Left forelimb (tissue), 1 donor: ENCODE measurements around the gene PAK6.

Experiments
- DNase-seq: peaks from one replicate; pipeline ENCODE4 v3.0.0-alpha.2; 2018; ENCODE audit warnings: low spot score

PAK6 gene

DNA sequence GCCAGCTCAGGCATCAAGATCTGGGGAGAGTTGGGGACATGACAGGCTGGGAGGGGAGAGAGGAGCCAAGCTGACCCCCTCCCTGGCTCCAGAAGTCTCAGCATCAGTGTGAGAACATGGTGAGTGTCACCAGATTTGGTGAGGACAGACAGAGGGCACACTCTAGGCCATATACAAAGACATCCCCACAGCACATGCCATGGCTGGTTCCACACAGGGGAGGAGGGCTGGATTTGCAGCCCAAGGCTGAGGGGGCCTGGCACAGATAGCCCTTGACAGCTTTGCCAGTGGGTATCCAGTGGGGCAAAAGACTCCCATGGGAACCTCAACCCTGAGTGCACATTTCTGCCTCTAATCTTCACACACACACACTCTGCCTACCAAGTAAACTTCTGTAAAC, 54.1 kb downstream of the PAK6 start:
- DNase-seq, result no peak

DNA sequence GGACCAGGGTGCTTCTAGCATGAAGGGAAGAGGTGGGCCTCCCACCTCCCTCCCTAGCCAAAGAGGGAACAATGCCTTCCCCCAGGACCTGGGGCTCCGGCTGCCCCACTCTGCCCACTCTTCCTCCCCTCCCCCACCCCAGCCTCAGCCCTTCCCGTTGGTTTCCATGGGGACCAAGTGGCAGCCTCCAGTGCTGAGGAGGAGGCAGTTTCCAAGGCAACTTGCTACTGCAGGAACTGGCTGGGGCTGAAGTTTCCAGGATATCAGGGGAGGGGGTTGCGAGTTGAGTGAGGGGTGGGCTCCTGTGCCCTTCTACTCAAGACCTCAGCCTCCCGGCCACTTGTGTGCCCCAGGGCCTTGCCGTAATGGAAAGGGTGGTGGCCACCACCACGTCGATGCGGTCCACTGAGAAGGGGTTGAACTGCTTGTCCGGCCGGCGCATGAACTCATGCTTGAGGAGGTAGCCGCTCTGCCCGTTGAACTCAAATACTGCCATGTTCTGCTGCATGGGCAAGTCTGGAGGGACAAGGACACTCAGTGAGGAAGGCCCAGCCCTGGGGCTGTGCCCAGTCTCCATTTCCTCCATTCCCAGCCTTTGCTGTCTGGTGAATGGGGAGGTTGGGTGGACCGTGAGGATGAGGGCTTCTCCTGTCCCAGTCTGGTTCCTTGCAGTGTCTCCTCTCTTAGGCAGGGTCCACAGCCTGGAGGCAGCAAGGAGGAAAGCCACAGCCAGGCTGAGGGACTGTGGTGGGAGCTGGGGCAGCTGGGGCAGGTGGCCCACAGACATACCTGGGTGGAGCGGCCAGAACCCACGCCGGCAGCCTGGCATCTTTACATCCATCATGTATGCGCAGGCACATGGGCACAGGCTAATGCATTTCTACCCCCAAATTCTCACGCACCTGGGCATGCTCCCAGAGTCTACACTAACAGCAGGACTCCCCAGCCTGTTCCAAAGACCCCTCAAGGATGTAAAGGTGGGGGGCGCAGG, 55.3 kb downstream of the PAK6 start:
- DNase-seq, result no peak

DNA sequence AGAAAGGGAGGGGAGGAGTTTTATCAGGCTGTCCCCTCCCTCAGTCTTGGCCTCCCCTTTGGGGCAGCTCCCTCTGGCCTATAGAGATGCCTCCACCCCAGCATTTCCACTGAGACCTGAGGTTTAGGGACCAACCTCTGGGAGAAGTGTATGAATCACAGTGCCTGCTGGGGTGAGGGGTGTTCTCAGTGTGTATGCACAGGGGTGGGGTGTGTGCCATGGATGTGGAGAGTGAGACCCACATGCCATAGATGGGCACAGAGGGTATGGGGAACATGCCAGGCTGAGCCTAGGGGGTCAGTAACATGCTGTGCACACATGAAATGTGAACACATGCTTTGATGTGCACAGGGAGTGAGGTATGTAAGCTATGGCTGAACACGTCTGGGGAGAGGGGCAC, 56.4 kb downstream of the PAK6 start:
- no peak for DNase-seq

DNA sequence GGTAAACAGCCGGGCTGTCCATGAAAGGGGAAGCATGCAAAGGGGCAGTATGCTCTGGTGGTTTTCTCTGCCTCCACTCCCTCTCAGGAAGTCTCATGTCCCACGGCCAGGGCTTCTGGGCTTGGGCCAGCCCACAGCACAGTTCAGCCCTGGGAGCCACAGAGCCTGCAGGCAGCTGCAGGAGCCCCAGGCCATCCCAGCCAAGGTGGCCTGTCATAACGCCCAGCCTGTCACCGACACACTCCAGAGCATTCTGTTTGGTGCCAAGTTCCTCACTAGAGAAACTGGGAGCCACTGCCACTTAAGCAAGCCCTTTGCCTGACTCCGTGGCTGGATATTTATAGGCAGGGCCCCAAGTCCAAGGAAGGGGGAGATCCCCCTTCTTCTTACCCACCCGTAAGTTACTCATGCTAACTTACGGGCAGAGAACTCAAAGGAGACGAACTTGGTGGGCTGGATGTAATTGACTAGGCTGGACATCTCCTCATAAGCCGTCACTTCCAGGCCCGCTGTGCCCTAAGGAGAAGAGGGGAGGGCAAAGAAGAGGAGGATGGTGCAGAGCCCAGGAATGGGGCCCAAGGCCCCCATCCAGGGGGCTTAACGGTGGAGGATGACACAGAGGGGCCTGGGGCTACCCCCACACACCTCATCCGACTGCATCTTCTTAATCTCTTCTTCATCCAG, 57.2 kb downstream of the PAK6 start:
- DNase-seq, result no peak

DNA sequence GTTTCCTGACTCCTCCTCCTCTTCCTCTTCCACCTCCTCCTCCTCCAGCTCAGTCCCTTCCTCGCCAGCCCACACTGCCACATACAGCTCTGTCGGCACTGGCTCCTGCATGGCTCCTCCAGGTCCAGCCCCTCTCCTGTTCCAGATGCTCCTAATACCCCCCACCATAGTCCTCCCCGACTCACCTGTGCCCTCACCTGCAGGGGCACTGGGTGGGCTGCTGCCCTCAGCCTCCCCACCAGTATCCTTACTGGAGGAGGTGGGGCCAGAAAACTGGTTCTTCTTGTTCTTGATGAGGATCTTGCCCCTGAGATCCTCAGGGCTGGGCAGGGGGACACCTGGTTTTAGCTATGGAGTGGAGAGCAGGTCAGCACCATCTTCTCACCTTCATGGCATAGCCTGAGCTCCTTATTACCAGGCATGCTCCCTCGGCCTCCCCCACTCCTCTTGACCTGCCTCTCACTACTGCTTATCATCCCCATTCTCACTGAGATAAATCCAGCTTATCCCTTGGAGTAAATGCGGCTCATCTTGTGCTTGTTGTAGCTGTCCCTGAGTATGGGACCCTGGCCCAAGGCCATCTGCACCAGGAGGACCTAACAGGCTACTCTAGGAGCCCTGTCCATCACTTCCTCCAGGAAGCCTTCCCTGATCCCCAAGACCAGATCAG, 57.8 kb downstream of the PAK6 start:
- DNase-seq, result no peak

DNA sequence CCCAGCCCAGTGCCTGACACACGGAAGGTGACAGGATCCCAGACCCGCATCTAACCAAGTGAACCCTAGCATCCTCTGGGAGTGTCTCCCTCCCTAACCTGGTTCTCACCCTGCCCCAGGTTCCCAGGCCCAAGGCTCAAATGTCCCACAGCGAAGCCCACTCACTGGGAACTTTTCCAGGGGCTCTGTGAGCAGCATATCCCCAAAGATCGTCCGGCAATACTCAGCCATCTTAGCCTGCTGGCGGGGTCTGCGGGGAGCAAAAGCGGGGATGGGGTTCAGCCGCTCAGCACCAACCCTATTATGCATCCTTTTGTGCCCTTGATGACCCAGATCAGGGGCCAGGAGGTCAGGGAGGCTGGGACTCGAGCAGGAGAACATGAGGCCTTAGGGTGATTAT, 58.5 kb downstream of the PAK6 start:
- DNase-seq, result no peak

DNA sequence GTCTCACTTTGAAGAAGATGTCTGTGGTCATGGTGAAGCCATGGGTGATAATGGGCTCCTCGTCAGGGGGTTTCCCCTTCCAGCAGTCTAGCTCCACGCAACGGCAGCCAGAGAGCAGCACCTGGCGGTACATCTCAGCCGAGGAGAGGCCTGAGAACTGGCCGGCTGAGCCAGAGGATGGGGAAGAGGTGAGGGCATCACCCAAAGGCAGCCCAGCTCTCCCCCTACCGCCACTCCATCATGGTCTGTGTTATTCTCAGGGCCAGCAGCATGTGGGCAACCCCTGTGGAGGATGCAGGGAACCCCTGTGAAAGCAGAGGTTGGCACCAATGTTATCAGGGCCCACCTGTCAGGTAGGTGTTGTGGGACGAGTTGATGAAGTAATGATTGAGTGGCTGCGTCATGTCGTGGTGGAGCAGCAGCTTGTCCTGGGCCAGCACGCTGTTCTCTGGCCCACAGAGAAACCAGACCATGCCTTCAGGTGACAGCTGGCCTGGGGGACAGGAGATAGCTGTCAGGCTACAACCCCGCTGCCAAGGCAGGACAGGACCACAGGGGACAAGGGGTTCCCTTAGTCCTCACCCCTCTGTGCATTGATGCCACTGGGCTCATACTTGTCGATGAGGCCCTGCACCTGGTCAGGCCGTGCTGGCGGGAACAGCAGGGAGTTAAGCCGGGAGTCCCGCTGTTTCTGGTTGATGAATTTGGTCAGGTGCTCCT, 59.5 kb downstream of the PAK6 start:
- DNase-seq, result no peak

DNA sequence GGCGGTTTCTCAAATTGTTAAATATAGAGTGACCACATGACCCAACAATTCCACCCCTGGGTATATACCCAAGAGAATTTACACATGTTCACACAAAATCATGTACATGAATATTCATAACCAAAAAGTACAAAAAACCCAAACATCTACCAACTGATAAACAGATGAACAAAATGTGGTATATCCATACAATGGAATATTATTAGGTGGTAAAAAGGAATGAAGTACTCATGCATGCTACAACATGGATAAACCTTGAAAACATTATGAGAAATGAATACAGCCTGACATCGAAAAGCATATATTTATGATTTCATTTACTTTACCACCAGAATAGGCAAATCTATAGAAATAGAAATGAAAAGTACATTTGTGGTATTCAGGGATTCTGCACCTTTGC, 61.5 kb downstream of the PAK6 start:
- no peak for DNase-seq

DNA sequence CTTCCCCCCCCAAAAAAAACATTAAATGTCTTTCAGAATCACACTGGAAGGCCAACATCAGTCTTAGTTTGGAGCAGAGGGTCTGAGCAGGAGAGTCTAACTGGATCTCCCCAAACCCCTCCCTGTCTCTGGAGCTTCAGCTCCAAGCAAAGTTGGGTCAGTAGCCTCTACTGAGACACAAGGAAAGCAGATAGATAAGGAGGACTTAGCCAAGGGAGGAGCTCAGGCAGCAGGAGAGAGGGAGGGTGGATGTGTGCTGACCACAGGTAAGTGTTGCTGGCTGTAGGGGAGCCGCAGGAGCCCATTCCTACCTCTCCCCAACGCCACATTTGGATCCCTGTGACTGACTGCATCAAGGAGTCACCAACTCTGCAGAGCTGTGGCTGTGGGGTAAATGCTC, 61.9 kb downstream of the PAK6 start:
- DNase-seq, result no peak

DNA sequence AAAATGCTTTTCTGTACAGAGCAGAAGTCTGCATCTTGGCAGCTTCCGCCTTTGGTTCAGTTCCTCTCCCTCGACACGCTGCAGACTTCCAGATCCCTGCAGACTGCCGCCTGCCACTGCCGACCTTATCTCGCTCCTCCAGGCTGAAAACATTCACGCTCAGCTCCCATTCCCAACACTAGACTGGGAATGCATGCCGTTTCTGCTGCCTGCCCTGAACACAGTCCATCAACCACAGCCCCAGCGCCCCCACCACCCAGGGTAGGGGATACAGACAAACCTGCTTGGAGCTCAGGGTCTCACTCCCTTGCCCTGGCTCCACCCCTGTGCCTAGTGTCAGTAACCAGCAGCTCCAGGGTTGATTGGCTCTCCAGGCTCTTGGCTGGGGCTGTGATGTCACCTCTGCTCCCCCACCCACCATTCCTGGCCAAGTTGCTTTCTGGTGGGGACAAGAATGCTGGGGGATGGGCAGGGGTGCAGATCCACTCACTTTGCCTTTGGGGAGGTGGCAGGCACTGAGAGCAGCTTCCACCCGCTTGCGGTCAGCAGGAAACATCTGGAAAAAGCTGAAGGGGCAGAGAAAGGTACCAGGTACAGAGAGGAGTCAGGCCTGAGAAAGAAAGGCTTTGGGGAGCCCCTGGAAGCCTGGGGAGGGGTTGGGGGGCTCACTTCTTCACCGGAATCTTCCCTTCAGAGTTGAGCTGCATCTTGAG, 62.8 kb downstream of the PAK6 start:
- DNase-seq, result no peak

DNA sequence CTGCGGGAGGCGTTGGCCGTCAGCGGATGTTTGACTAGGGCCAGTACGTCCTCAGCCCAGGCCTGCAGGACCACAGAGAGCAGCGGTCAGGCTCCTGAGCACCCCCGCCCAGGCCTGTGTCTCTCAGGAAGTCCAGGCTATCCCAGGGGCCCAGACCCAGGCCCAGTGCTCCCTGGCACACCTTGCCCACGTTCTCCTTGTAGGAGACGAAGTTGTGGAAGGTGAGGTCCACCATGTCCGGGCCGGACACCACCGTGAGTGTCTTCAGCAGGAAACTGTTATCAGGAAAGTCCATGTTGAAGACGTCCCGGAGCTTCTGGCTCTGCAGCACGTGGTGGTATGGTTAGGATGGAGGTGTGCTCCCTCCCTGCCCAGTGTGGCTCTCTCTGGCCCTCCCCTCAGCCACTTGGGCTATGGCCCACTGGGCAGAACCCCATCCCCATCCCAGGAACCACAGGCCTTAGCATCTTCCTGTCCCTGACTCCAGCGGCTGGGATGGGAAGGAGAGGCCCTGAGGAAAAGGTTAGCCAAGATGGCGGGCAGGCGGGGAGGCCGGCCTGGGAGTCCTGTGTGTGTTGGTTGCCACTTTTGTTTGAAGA, 63.5 kb downstream of the PAK6 start:
- DNase-seq, result no peak

DNA sequence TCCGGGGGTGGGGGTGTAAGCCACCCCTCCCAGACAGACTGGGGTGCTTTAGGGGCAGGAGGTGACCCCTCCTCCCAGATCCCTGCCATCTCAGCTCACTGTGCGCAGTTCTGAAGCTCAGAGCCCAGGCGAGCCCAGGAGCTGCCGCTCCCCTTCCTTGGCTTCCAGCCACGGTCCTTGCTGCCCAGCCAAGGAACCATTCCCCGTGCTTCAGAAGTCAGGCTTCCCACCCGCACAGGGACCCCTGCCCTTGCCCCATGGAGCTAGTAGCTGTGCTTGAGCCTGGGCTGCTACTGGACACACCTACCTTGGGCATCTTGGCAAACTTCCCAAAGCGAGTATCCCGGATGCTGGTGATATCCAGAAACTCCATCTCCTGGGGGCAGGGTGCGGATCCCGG, 64.1 kb downstream of the PAK6 start:
- DNase-seq, result no peak

DNA sequence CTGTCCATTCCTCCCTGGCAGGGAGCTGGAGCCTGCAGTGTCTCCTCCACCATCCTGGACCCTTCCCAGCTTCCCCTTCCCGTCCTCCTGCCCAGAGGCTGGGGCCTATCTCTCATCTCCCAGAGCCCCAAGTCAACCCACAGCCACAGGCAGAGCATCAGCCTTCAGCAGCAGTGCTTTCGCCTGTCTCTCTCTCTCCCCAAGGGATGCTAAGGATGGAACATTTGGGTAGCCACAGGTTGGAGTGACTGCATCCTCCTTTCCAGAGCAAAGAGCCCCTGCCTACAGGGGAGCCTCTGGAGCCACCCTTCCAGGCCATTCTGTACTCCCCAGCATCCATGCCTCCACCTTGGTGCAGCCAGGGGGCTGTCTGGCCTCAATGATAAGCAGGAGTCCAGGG, 64.7 kb downstream of the PAK6 start:
- DNase-seq, result no peak

DNA sequence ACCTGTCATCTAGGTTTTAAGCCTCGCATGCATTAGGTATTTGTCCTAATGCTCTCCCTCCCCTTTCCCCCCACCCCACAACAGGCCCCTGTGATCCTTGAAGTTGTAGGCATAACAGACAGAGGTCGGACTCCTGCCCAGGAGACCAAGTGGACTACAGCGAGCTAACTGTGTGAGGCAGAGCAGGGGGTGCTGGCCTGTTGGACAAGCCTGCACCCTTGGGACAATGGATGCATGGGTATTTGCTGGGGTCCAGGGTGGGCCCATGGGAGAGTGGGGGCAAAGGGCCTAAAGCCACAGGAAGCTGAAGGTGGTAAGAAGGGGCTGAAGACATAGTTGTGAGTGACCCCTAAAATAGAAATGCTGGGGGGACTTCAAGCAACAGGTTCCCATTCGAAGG, 66.4 kb downstream of the PAK6 start:
- no peak for DNase-seq

DNA sequence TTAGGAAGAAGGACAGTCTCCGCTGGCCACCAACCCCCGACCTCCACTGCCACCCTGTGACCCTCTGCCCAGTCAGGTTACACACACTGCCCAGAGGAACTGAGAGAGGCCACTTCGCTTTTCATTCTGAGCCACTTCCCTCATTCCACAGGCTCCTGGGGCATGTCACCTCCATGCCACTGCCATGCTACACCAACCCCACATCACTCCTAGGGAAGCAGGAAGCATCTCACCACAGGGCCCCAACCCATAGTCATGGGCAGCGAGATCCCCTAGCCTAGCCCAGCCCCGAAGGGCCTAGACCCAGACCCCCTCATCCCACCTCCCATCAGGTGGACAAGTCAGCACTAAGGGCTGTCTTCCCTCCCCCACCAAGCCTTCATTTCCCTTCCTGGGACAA, 67.5 kb downstream of the PAK6 start:
- DNase-seq, result no peak

DNA sequence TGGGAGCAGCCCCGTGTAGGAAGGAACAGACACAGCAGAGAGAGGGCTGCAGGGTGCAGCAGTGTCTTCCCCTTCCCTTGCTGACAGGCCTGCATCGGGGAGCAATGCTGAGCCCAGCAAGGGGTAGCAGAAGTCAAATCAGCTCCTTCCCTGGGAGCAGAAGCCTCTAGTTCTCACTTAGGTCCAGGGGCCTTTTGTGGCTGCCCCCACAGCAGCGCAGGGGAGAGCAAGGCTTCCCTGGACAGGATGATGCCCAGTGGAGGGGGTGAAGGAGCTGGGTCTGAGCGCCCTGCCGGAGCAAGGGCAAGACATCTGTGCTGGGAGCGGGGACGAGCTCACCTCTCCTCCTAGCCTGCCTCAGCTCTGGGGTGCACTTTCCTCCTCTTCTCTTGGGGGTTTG, 68.0 kb downstream of the PAK6 start:
- DNase-seq, result no peak

DNA sequence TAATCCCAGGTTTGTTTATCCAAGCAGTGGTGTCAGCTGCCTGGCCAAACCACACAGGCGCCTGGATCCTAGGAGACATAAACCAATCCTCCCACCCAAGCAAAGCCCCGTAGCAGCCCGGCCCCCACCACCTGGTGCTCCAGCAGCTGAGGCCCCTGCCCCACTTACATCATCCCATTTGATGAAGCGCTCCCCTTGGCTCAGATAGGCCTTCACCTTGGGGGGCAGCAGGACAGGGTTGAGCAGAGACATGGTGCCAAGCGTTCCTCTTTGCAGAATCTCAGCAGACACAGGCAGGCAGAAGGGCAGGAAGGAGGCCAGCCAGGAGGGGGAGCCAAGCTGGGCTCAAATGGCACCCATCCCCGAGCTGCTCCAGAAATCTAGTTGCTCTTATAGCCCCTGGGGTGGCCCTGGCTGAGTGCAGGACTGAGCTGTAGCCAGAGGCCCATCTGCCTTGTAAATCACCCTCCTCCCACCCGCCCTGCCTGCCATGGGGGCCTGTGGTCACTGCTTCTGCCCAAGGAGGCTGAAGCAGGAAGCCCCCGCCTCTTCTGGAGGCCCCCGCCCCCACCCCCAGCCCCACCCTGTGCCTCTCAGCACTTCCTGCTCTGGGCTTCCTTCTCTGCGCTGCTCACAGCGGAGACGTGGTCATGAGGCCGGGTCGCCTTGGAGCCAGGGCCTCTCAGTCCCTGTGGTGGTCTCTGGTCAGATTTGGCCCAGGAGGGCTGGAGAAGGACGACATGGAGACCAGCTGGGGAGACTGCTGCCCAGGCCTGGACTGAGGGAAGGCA, 68.8 kb downstream of the PAK6 start, which contains the start of gene PLCB2:
Gene PLCB2, minus strand, starts transcription at position 515 of the 791 bp plus-strand sequence. Its CDS starts 263 bp downstream, at position 252.
- DNase-seq, result no peak

DNA sequence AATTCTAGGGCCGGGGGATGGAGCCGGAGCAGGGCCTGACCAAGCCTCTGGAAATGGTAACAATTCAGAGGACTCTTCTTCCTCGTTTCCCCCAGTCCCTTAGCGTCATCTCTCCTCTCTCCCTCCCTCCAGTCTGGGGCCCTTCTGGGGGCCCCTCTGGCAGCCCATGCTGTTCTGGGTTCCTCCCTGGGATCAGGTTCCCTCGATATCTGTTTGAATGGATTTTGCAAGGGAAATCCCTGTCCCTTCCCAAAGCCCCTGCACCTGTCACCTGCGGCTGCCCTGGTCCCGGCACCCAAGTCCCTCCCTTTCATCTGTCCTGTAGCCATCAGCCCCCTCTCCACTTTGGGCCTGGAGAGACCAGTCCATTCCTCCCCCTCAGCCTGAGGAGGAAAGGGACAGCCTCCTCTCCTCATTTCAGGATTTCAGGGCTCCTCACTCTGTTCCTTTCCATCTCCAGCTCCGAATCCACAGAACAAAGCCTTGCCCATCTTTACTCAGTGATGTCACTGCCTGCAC, 70.5 kb downstream of the PAK6 start:
- no peak for DNase-seq

DNA sequence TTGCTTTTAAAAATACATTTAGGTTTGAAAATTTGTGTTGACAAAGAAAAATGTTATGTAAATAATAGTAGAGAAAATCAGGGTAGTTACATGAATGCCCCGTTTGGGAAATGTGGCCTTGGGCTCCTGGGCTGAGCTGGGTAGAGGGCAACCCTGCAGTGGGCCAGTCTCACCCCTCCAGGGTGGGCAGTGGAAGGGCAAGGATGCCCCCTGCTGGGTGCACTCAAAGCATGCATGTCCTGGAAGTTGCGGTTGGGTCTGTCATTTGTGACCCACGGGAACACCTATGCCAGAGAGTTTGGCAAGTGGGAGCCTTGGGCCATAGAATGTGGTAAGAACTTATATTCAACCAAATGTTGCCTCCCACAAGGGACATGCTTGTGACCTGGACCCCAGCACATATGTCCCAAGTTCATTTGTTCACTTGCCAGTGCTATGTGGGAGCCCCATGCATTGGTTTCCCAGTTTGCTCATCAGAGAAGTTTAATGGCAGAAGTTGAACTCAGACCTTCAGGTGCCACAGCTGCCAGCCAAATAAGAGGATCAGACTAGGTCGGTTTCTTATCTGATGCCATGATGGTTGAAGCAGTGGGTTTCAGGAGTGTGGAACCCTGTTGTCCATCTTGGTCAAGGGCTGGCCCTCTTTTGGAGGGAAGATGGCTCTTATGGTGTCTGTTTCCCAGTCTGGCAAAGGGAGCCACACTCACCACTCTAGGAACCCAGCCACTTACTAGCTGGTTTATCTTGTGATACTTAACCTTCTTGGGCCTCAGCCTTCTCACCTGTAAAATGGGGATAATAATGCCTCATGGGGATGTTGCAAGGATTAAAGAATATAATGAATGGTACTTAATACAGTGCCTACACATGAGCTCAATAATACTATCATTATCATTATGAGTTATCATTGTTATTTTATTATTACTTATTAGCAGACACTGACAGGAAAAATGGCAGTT, 71.4 kb downstream of the PAK6 start:
- no peak for DNase-seq
